ENCODE data around the gene MLLT3. TPM values are rescaled to one million over a fixed set of nuclear protein-coding genes. Genes with fewer than 3 reads are reported as not detected.

The MLLT3 gene
- total and polyA plus RNA-seq, 2 donors (not counting 3 experiments of a cell fraction or from before 2014, with no cell fraction given): 6.1 to 10.0 TPM

- Histone ChIP-seq H3K4me2 (ENCODE audit: insufficient read depth, low read length) (no peak overlapping the region), H3K4me1 (ENCODE audit: control insufficient read depth, extremely low read depth, insufficient read depth, low read length) (peaks cover 3% of the 10 kb centered on the region), H3K9me3 (replicated peaks; ENCODE audit: control insufficient read depth, insufficient read depth, low read length) (no peaks in the 10 kb centered on the region), H3K9ac (replicated peaks; ENCODE audit: extremely low read depth, insufficient read depth, low read length) (no peak overlapping the region), H4K20me1 (replicated peaks; ENCODE audit: control insufficient read depth, extremely low read depth, insufficient read depth, low read length) (no peaks in the 10 kb centered on the region), H3K4me3 (replicated peaks in 1 of 3; ENCODE audit: insufficient read depth in 1 of 3, low read depth in 1 of 3, low read length in 3 of 3) (no peak overlapping the region), H3K27ac (ENCODE audit: insufficient read depth, low read depth, low read length) (no peak overlapping the region), H3K36me3 (ENCODE audit: control insufficient read depth in 2 of 2, extremely low read depth in 1 of 2, insufficient read depth in 2 of 2, low read length in 2 of 2) (no peaks in the 10 kb centered on the region), H2AFZ (ENCODE audit: low read depth, low read length) (no peak overlapping the region), H3K27me3 (ENCODE audit: control insufficient read depth in 2 of 2, insufficient read depth in 2 of 2, low read length in 2 of 2) (no peaks in the 10 kb centered on the region), H3K9me1 (replicated peaks; ENCODE audit: control insufficient read depth, extremely low read depth, insufficient read depth, low read length) (no peaks in the 10 kb centered on the region), H3K79me2 (ENCODE audit: control insufficient read depth, insufficient read depth, low read length) (no peaks in the 10 kb centered on the region)
- no TSS peak for BruUV-seq (replicated peaks)
- DNase-seq (ENCODE audit: low read depth, low spot score) (no peak), FAIRE-seq (no peak)
- TF ChIP-seq EZH2 (IDR thresholded peaks at IDR 0.05; ENCODE audit: borderline replicate concordance, low read depth, low read length, severe bottlenecking) (no peak), CTCF (IDR thresholded peaks at IDR 0.05; ENCODE audit: extremely low read depth in 1 of 2, insufficient read depth in 1 of 2, low read depth in 1 of 2, low read length in 2 of 2) (no peak), POLR2A (IDR thresholded peaks at IDR 0.05; ENCODE audit: low read depth, low read length) (no peak), GATA2 (IDR thresholded peaks at IDR 0.05; ENCODE audit: insufficient read depth, insufficient read length, low read depth, low read length) (no peak), FOS (IDR thresholded peaks at IDR 0.05; ENCODE audit: borderline replicate concordance, insufficient read depth, low read length) (no peak), POLR2AphosphoS5 (IDR thresholded peaks at IDR 0.05; ENCODE audit: insufficient read depth, low read depth, low read length) (no peak), MYC (IDR thresholded peaks at IDR 0.05; ENCODE audit: low read depth, low read length) (no peak), JUN (IDR thresholded peaks at IDR 0.05; ENCODE audit: borderline replicate concordance, insufficient read depth, insufficient read length, low read depth) (no peak)
- TF ChIP-seq, protein P1, sequence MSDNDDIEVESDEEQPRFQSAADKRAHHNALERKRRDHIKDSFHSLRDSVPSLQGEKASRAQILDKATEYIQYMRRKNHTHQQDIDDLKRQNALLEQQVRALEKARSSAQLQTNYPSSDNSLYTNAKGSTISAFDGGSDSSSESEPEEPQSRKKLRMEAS (IDR thresholded peaks at IDR 0.05; ENCODE audit: insufficient read depth, insufficient read length): no peak
- ChIA-PET CTCF (interaction anchor here (2.0 kb wide), 1 partner anchor 221 kb away, joined by 4 read pairs; no protein-coding TSS in a partner anchor), POLR2A (no interaction called here)
- dilution Hi-C loops (cut with MboI; ENCODE audit: extremely low pct_ligation_motif_present, low sequenced_read_pairs) (no loop called here), intact Hi-C loops (cut with micrococcal nuclease) (no loop called here)
Measured at GRCh38 chr9:20403346-20403745, 219.0 kb downstream of the MLLT3 start.

Data from endothelial cell of umbilical vein (primary cell).